Kidney glomerular epithelial cell (primary cell): ENCODE measurements around the gene PFKFB2.
"Not testable (repeated sequence)": the region's sequence is repeated elsewhere in the genome, so short reads cannot be mapped to it uniquely, and the experiment has no call there.

Experiments
- DNase-seq: peaks from one replicate; lab custom pipeline; 2025; lab: John Stamatoyannopoulos, UW

PFKFB2 gene

GRCh38 chr1:207039380-207040180 is 13.5 kb upstream of the PFKFB2 start:
- no peak for DNase-seq

- DNase-seq: peak; percentile 49
These were observed 12.9 kb upstream of the PFKFB2 start for GRCh38 chr1:207040181-207040533.

DNA sequence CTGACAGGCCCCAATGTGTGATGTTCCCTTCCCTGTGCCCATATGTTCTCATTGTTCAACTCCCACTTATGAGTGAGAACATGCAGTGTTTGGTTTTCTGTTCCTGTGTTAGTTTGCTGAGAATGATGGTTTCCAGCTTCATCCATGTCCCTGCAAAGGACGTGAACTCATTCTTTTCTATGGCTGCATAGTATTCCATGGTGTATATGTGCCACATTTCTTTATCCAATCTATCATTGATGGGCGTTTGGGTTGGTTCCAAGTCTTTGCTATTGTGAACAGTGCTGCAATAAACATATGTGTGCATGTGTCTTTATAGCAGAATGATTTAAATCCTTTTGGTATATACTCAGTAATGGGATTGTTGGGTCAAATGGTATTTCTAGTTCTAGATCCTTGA is 11.7 kb upstream of the PFKFB2 start:
- not testable (repeated sequence) for DNase-seq

DNA sequence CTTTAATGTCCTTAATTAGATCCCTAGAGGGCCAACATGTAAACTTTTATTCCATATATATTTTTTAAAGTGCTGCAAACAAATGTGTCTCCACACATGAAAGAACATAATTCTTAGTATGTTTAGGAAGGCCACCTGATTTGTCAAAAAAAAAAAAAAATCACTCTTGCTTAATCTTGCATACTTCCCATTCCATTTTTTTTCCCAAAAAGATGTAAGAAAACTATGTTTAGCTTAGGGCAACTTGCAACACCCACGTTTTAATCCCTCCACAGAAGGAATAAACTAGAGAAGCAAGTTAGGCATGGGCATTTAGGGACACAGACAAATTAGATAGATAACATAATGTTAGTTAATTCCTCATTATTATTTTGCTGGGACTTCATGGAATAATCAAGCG is 7.6 kb upstream of the PFKFB2 start:
- DNase-seq: no peak

- DNase-seq: no peak
These were observed 5.6 kb upstream of the PFKFB2 start for GRCh38 chr1:207047505-207047904.

DNA sequence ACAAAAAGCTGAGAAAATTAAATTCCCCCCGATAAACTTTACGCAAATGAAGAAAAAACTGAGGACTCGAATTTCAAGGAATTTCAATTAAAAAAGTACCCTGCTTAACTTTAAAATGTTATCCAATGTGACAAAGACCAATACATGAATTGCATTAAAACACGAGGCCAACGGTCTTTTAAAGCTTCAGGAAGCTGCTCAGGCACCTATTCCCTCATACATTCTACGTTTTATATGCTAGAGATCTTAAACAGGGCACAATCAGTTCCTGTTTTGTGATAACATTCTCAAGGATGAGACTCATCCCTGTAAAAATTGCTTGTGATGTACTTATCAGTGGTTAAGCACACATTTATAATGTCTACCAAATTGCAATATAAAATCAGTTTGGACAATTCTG is 5.0 kb upstream of the PFKFB2 start:
- no peak for DNase-seq

GRCh38 chr1:207049054-207049453 is 4.0 kb upstream of the PFKFB2 start:
- no peak for DNase-seq

- no peak for DNase-seq
These were observed 3.6 kb upstream of the PFKFB2 start for GRCh38 chr1:207049514-207049913.

- peak; percentile 47 for DNase-seq
These were observed 3.1 kb upstream of the PFKFB2 start for GRCh38 chr1:207049974-207050391.

- DNase-seq: peak; percentile 64
These were observed 2.4 kb upstream of the PFKFB2 start for GRCh38 chr1:207050480-207051190.

- peak; percentile 68 for DNase-seq
These were observed 1.7 kb upstream of the PFKFB2 start, which contains the start of gene YOD1 for GRCh38 chr1:207051191-207051943. Gene YOD1 (minus strand): TSS chr1:207051208. CDS start chr1:207051030, 178 bp downstream.

- no peak for DNase-seq
These were observed 1.4 kb downstream of the PFKFB2 start for GRCh38 chr1:207054491-207054890.

DNA sequence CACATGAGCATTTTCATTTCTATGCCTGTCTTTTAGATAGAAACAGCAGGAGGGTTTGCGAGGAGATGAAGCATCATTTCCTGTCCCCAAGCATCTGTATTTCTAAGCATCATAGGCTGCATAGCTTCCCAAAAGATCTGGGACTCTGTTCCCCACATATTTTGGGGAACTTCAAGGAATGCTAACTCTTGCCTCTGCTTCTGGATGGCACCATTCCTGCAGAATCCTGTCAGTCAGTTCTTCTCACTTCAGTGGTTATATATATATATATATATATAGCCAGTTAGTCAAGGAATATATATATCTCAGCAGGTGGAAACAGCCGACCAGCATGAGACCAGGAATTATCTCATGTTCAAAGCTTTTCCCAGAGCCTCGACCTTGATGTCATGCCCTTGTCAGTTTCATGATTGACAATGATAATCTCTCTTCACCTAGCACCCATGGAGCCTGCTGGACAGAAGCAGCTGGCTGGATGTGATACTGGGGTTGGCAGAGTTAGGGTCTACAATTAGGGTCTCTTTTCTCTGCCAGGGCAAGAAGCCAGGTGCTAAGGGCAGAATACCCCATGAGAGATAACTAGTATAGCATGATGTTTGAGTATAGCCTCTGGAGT is 2.4 kb downstream of the PFKFB2 start:
- DNase-seq: no peak

DNA sequence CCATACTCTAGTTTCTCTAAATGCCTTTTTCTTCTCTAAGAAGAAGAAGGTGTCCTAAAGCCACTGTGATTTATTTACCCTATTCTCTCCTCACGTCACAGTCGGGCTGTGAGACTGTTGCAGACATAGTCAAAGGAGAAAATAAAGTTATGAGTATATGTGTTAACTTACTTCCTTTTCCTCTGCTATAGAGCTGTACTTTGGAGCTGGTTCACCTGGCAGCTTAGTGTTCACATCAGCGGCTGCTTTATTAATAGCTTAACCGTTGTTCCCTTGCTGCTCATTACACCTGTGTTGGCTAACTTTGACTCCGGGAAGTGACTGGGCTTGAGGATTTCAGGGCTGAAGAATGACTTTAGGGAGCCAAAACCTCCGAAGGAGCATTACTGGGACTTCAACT is 3.6 kb downstream of the PFKFB2 start:
- DNase-seq: no peak

GRCh38 chr1:207058252-207058651 is 5.2 kb downstream of the PFKFB2 start:
- DNase-seq: no peak

DNA sequence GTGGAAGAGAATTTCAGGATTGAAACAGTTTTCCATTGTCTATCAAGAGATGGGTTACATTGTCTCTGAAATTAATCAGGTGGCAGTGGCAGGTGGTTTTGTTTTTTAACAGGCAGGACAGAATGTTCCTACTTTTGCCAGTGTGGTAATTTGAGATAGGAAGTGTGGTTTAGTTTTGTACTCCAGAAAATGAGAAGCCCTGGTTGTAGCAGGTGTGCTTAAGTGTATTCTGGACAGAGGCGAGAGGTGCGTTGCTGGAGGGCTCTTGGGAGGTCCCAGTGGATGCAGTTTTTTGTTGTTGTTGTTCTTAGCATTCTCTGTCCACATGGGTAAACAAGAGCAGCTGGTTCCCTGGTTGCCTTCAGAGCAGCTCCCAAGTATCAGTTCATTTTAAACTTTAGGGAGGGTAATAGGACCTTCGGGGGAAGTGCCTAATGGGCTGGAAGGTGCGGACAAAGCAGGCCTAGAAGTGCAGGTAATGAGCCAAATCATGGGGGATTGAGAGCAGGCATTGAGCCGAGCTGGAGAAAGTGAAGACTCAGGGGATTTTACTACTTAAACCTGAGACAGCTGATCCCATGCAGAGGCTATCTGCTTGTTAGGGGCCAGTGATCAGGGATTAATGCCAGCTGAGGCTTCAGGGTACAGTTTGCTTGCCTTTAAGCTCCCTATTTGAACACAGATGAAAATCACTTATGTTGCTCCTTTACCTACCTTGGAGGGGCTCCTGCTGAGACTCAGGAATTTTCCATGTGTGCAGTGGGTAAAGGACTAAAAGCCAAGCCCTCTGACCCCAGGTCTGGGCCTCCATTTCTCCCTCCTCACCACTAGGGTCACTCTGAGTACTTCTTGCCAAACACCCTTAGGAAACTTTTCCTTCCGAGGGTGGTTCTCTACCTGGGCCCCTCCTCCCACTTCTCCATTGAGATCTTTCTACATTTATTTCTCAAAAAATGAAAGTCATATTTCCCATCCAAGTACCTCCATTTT is 6.1 kb downstream of the PFKFB2 start:
- DNase-seq: no peak

DNA sequence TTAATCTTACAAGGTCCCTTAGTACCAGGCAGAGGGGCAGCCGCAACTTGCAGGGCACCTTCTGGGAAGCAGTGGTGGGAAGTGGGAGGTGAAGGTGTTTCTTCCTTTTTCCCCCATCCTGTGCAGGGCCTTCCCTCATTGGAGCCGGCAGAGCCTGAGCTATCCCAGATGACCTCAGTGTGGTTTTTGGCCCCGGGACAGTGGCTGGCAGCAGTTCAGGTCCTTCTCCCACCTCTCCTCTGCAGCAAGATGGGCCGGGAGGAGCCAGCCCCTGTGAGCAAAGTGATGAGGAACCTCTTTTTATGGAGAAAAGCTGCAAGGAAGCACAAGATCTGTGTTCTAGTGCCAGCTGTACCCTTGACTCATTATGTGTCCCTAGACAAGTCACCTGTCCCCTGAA is 6.8 kb downstream of the PFKFB2 start:
- no peak for DNase-seq

GRCh38 chr1:207060596-207060995 is 7.5 kb downstream of the PFKFB2 start:
- DNase-seq: no peak

DNA sequence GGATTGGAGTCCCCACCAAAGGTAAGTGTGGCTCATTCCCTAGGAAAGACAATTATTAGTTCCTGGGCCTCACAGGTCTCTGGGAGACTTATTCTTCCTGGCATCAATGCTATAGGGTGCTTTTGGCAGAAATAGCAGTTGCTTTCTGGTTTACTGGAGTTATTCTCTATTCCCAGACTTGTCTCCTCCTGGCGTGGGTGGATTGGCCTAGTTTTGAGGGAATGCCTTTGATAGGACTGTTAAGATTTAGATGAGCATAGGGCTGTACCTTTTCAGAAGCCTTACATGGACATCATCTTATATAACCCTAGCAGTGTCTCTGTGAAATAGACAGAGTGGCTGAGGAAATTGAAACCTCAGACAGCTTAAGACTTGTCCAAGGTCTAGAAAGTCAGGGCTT is 9.0 kb downstream of the PFKFB2 start:
- no peak for DNase-seq

DNA sequence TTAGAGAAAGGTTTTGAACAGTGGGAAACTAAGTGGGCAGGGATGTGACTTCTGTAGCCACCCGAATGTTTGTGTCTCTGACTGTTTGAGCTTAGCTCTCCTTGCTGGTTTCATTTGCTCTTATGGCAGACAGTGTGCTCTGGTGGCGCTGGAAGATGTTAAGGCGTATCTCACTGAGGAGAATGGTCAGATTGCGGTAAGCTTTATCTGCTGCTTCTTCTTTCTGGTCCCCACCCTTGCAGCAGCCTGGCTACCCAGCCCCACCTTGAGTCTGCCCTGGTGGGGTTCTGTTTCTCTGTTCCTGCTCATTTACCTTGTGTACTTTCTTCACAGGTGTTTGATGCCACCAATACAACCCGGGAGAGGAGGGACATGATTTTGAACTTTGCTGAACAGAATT is 9.9 kb downstream of the PFKFB2 start:
- DNase-seq: no peak

GRCh38 chr1:207064561-207064960 is 11.5 kb downstream of the PFKFB2 start:
- no peak for DNase-seq
